Spleen (tissue), 11 donors: Measurements from ENCODE around the gene RHBDF2. TPM values are rescaled to one million over a fixed set of nuclear protein-coding genes. Genes with fewer than 3 reads are reported as not detected.

Experiments
- DNase-seq: peaks from one replicate; pipeline ENCODE4 v3.0.0-alpha.2; 2020
- H3K27ac ChIP-seq, 8 donors: fragments of 200-600 bp; sonication (generic) in 7 of 8; 1 replicate in 4 of 8; 2 replicates in 4 of 8; pipeline versions ENCODE4 v1.5.0 to v1.8.0; 2016 to 2021; ENCODE audit warnings: inconsistent platforms in 4 of 8, mild to moderate bottlenecking in 4 of 8, moderate library complexity in 1 of 8
- H3K27me3 ChIP-seq, 7 donors: fragments of 200-600 bp; sonication (generic) in 6 of 7; replicated peaks in 1 of 7; 1 replicate in 4 of 7; 2 replicates in 3 of 7; pipeline versions ENCODE4 v1.5.0 to v1.8.0; 2016 to 2021; ENCODE audit warnings: inconsistent platforms in 3 of 7, mild to moderate bottlenecking in 1 of 7
- H3K36me3 ChIP-seq, 6 donors: fragments of 200-600 bp; sonication (generic) in 5 of 6; 1 replicate in 4 of 6; 2 replicates in 2 of 6; pipeline versions ENCODE4 v1.5.0 to v1.8.0; 2016 to 2021; ENCODE audit warnings: inconsistent platforms in 2 of 6
- H3K4me1 ChIP-seq, 6 donors: fragments of 200-600 bp; sonication (generic) in 5 of 6; 1 replicate in 3 of 6; 2 replicates in 3 of 6; pipeline versions ENCODE4 v1.5.0 to v1.8.0; 2016 to 2021; ENCODE audit warnings: inconsistent platforms in 3 of 6
- H3K4me3 ChIP-seq, 8 donors: fragments of 200-600 bp; sonication (generic) in 7 of 8; 1 replicate in 4 of 8; 2 replicates in 4 of 8; pipeline versions ENCODE4 v1.5.0 to v1.8.0; 2016 to 2021; ENCODE audit warnings: inconsistent platforms in 4 of 8, mild to moderate bottlenecking in 4 of 8, moderate library complexity in 2 of 8
- H3K9me3 ChIP-seq, 8 donors: fragments of 200-600 bp; sonication (generic) in 7 of 8; 1 replicate in 4 of 8; 2 replicates in 4 of 8; pipeline versions ENCODE4 v1.5.0 to v1.8.0; 2016 to 2021; ENCODE audit warnings: inconsistent platforms in 4 of 8
- CTCF ChIP-seq, 11 experiments: fragments of 200-600 bp in 7 of 11; fragments of 450-650 bp in 4 of 11; sonication (generic) in 4 of 11; IDR thresholded peaks in 8 of 11; conservative IDR thresholded peaks in 3 of 11; 1 replicate in 7 of 11; 2 replicates in 4 of 11; pipeline versions ENCODE4 v1.4.0 to v1.8.0; 2016 to 2021; ENCODE audit warnings: antibody characterized with exemption in 11 of 11, inconsistent platforms in 4 of 11, mild to moderate bottlenecking in 1 of 11
- POLR2A ChIP-seq, 3 donors: fragments of 450-650 bp; IDR thresholded peaks; one replicate each; pipeline ENCODE4 v1.5.1; 2017; ENCODE audit warnings: antibody characterized with exemption in 3 of 3, mild to moderate bottlenecking in 1 of 3
- POLR2AphosphoS5 ChIP-seq, 3 donors: sonication (generic); formaldehyde crosslinking; IDR thresholded peaks; one replicate each; pipeline ENCODE4 v1.5.1; 2017; ENCODE audit warnings: antibody characterized with exemption in 3 of 3
- WGBS, 5 donors: extraction: QIAGEN DNeasy Blood & Tissue Kit in 3 of 5; methylation state at CpG; one replicate each; pipeline versions ENCODE4 v1.1.5 to v1.1.7; 2013 to 2018; 5-methylcytosine and 5-hydroxymethylcytosine counted together
- intact Hi-C: fragments of 100-400 bp; cut with DNase I; formaldehyde crosslinking; loops from one replicate; pipeline ENCODE4 v1.15.0; 2023; ENCODE audit warnings: low total_unique reads
- polyA plus RNA-seq, 3 donors: library from polyadenylated mRNA; stranded (reverse); fragments of 200-250 nt; gene quantifications; one replicate each; pipeline ENCODE4 v1.2.1, GENCODE V29; 2013
- total RNA-seq, 7 donors: library from RNA; depleted of rRNA in 3 of 7; stranded (reverse); fragments of >200 nt in 3 of 7; fragmentation: NEBNext Ultra II Directional in 4 of 7; extraction: Animal tissue kit (Norgen Biotek cat#: 25700) in 4 of 7; gene quantifications; one replicate each; pipeline versions ENCODE4 v1.1.0 to v1.2.1, GENCODE V29; 2016 to 2021
- donor health status: healthy with polysubstance abuse.
- donor health status: DM: no; HTN: no; CAD: no; lungs with moderate emphysema.
- donor health status: DM: no; HTN: no; CAD: no.
- donor health status: Bipolar disorder and iron deficiency.
- donor health status: healthy.
- donor health status: DM: no; HTN: no; CAD: no.
- donor health status: DM: yes; HTN: yes; CAD: no.

RHBDF2 gene
- total and polyA plus RNA-seq, 10 donors: 31.4 to 147 (median 97.9) TPM

- Histone ChIP-seq H3K27ac (peak overlapping the region; percentile 88 to 98 (median 95)), H3K4me3 (peak overlapping the region in 6 of 8 donors; percentile 51 to 99 (median 93)), H3K27me3 (no peaks in the 10 kb centered on the region), H3K9me3 (no peaks in the 10 kb centered on the region), H3K36me3 (peaks cover 0 to 12% (median 0%) of the 10 kb centered on the region in 6 donors), H3K4me1 (peaks cover 33 to 84% (median 65%) of the 10 kb centered on the region in 6 donors)
- TF ChIP-seq CTCF (IDR thresholded peaks at IDR 0.05 in 8 of 11, conservative IDR thresholded peaks at IDR 0.05 in 3 of 11): no peak
- TF ChIP-seq POLR2AphosphoS5 (IDR thresholded peaks at IDR 0.05): no peak
- TF ChIP-seq POLR2A (IDR thresholded peaks at IDR 0.05): no peak
- intact Hi-C loops: loop anchor here (10.0 kb wide), 1 partner anchor 197 kb away; the partner anchor contains the start of gene QRICH2
- DNase-seq: no peak
- WGBS, 5 donors: 77 to 84% (median 83%) methylated on average over 11 of the region's 11 CpGs
Measured at GRCh38 chr17:76501827-76502307, 644 bp upstream of the RHBDF2 start.

GRCh38 chr17:76500747-76501017 lies 541 bp downstream of the RHBDF2 start:
- TF ChIP-seq POLR2AphosphoS5 (IDR thresholded peaks at IDR 0.05): no peak
- TF ChIP-seq POLR2A (IDR thresholded peaks at IDR 0.05): no peak
- TF ChIP-seq CTCF (IDR thresholded peaks at IDR 0.05 in 8 of 11, conservative IDR thresholded peaks at IDR 0.05 in 3 of 11): no peak
- Histone ChIP-seq H3K27ac (peak overlapping the region; percentile 88 to 98 (median 95)), H3K9me3 (no peaks in the 10 kb centered on the region), H3K36me3 (peaks cover 0 to 20% (median 1%) of the 10 kb centered on the region in 6 donors), H3K4me3 (peak overlapping the region; percentile 51 to 99 (median 91)), H3K4me1 (peaks cover 39 to 85% (median 67%) of the 10 kb centered on the region in 6 donors), H3K27me3 (no peaks in the 10 kb centered on the region)
- DNase-seq: no peak
- WGBS, 5 donors: 1 to 12% (median 9%) methylated on average over 7 to 10 of the region's 10 CpGs
- intact Hi-C loops: loop anchor here (10.0 kb wide), 1 partner anchor 196 kb away; the partner anchor contains the start of gene QRICH2

- DNase-seq: no peak
- intact Hi-C loops: loop anchor here (10.0 kb wide), 1 partner anchor 195 kb away; the partner anchor contains the start of gene QRICH2
Measured at GRCh38 chr17:76500074-76500746, 1.0 kb downstream of the RHBDF2 start.

More at GRCh38 chr17:76500074-76500746, 1.0 kb downstream of the RHBDF2 start:
- peaks cover 0 to 25% (median 3%) of the 10 kb centered on the region in 6 donors for H3K36me3 ChIP-seq
- no peaks in the 10 kb centered on the region for H3K9me3 ChIP-seq
- WGBS, 5 donors: 32 to 49% (median 39%) methylated on average over 16 to 17 of the region's 17 CpGs
- peak overlapping the region; percentile 88 to 98 (median 95) for H3K27ac ChIP-seq
- peaks cover 39 to 90% (median 72%) of the 10 kb centered on the region in 6 donors for H3K4me1 ChIP-seq
- peak overlapping the region; percentile 51 to 99 (median 91) for H3K4me3 ChIP-seq
- no peaks in the 10 kb centered on the region for H3K27me3 ChIP-seq
- TF ChIP-seq POLR2A (IDR thresholded peaks at IDR 0.05) (no peak), CTCF (IDR thresholded peaks at IDR 0.05 in 8 of 11, conservative IDR thresholded peaks at IDR 0.05 in 3 of 11) (no peak), POLR2AphosphoS5 (IDR thresholded peaks at IDR 0.05) (peak; percentile 28 to 82 (median 48))
